ENCODE data around the gene ZNF30.
"Not testable (repeated sequence)": the region's sequence is repeated elsewhere in the genome, so short reads cannot be mapped to it uniquely, and the experiment has no call there.

Gene ZNF30

GRCh38 chr19:34985249-34986022 is 58.7 kb downstream of the ZNF30 start:
- no peak for DNase-seq (ENCODE audit: low spot score)

GRCh38 chr19:34988119-34988518 is 61.4 kb downstream of the ZNF30 start:
- no peak for DNase-seq (ENCODE audit: low spot score)

- no peak for DNase-seq (ENCODE audit: low spot score)
Observed at GRCh38 chr19:34989298-34989697, 62.6 kb downstream of the ZNF30 start.

GRCh38 chr19:34990578-34991192 is 64.0 kb downstream of the ZNF30 start:
- DNase-seq (ENCODE audit: low spot score) = no peak

GRCh38 chr19:34991542-34992333 is 65.0 kb downstream of the ZNF30 start:
- no peak for DNase-seq (ENCODE audit: low spot score)

GRCh38 chr19:34992582-34992981 is 65.9 kb downstream of the ZNF30 start:
- DNase-seq (ENCODE audit: low spot score) = not testable (repeated sequence)

GRCh38 chr19:34994286-34994642 is 67.6 kb downstream of the ZNF30 start:
- no peak for DNase-seq (ENCODE audit: low spot score)

Data from hepatic stellate cell (primary cell).